Kidney (tissue), 14 donors: ENCODE results near the gene CBLB. TPM values are rescaled to one million over a fixed set of nuclear protein-coding genes. Genes with fewer than 3 reads are reported as not detected.

ENCODE experiments used
- DNase-seq, 5 donors: peaks; one replicate each; pipeline ENCODE4 v3.0.0-alpha.2; 2013 to 2020
- FAIRE-seq: peaks from 2 replicates; lab custom pipeline; 2012; peaks lifted over from hg19 to GRCh38; lab: Jason Lieb, UNC
- H3K27ac ChIP-seq, 2 donors: one replicate each; pipeline ENCODE4 v1.7.0; 2013; ENCODE audit warnings: low read depth in 2 of 2, low read length in 2 of 2, inconsistent platforms in 1 of 2
- H3K27me3 ChIP-seq: one replicate; pipeline ENCODE4 v1.7.1; 2013; ENCODE audit warnings: low read length, inconsistent platforms; ENCODE audit not compliant: control insufficient read depth, insufficient read depth
- H3K36me3 ChIP-seq, 3 donors: one replicate each; pipeline versions ENCODE4 v1.7.0 to v1.7.1; 2013; ENCODE audit warnings: low read length in 3 of 3, control low read depth in 1 of 3, inconsistent platforms in 1 of 3; ENCODE audit not compliant: insufficient read depth in 3 of 3, control insufficient read depth in 2 of 3
- H3K4me1 ChIP-seq, 3 donors: one replicate each; pipeline versions ENCODE4 v1.7.0 to v1.7.1; 2013; ENCODE audit warnings: low read length in 3 of 3, inconsistent platforms in 1 of 3, low read depth in 1 of 3; ENCODE audit not compliant: control insufficient read depth in 2 of 3, insufficient read depth in 2 of 3
- H3K4me3 ChIP-seq, 3 donors: one replicate each; pipeline versions ENCODE4 v1.7.0 to v1.8.1; 2013; ENCODE audit warnings: low read length in 3 of 3, control low read depth in 1 of 3, inconsistent platforms in 1 of 3
- H3K9ac ChIP-seq, 3 donors: one replicate each; pipeline versions ENCODE4 v1.7.0 to v1.7.1; 2013; ENCODE audit warnings: low read length in 3 of 3, control low read depth in 1 of 3, inconsistent platforms in 1 of 3
- H3K9me3 ChIP-seq, 3 donors: one replicate each; pipeline versions ENCODE4 v1.7.0 to v1.7.1; 2013; ENCODE audit warnings: low read length in 3 of 3, control low read depth in 1 of 3, inconsistent platforms in 1 of 3; ENCODE audit not compliant: control insufficient read depth in 2 of 3, insufficient read depth in 1 of 3
- CTCF ChIP-seq: IDR thresholded peaks from 3 replicates; pipeline ENCODE4 v1.5.1; 2012; ENCODE audit warnings: mild to moderate bottlenecking, moderate library complexity, borderline replicate concordance; ENCODE audit not compliant: insufficient read depth; ENCODE audit errors: extremely low read depth
- intact Hi-C: fragments of 100-400 bp; cut with DNase I; formaldehyde crosslinking; loops from one replicate; pipeline ENCODE4 v1.11.1; 2022
- polyA plus RNA-seq: library from polyadenylated mRNA; stranded (reverse); fragments of 350-450 nt; fragmentation: Illumina TruSeq; extraction: RNeasy Lipid Tissue Mini Kit (QIAGEN cat#74804); gene quantifications from one replicate; pipeline ENCODE4 v1.2.3, GENCODE V29; 2014; ENCODE audit warnings: low read depth, low replicate concordance; ENCODE audit not compliant: insufficient read depth
- total RNA-seq: library from RNA; stranded (reverse); fragmentation: NEBNext Ultra II Directional; extraction: Animal tissue kit (Norgen Biotek cat#: 25700); gene quantifications from one replicate; pipeline ENCODE4 v1.2.1, GENCODE V29; 2021
- donor health status: control.
- donor health status: control.
- donor health status: control.
- donor health status: control.
- donor health status: control.
- donor health status: DM: yes; HTN: yes; CAD: no.
- donor health status: Normal renal cell carcinoma (clear cell type).

Gene CBLB
- total and polyA plus RNA-seq, 2 donors from 2014 or later = 7.7 to 48.4 TPM

- H3K4me1 ChIP-seq = peaks cover 0 to 4% (median 3%) of the 10 kb centered on the region in 3 donors
- H3K4me3 ChIP-seq = no peak overlapping the region
- no peaks in the 10 kb centered on the region for H3K36me3 ChIP-seq
- DNase-seq (peak in 1 of 5 donors; percentile 39), FAIRE-seq (peak; percentile 84)
- H3K9ac ChIP-seq = no peak overlapping the region
- no peaks in the 10 kb centered on the region for H3K27me3 ChIP-seq
- no peak overlapping the region for H3K27ac ChIP-seq
- no peaks in the 10 kb centered on the region for H3K9me3 ChIP-seq
- TF ChIP-seq CTCF = no peak
- intact Hi-C loops = no loop called here
Observed at GRCh38 chr3:105829871-105830622, 38.8 kb downstream of the CBLB start.

- H3K9me3 ChIP-seq = no peaks in the 10 kb centered on the region
- DNase-seq (no peak), FAIRE-seq (no peak)
- intact Hi-C loops = no loop called here
- no peaks in the 10 kb centered on the region for H3K36me3 ChIP-seq
- H3K9ac ChIP-seq = no peak overlapping the region
- peaks cover 0 to 4% (median 0%) of the 10 kb centered on the region in 3 donors for H3K4me1 ChIP-seq
- H3K27ac ChIP-seq = no peak overlapping the region
- H3K27me3 ChIP-seq = no peaks in the 10 kb centered on the region
- H3K4me3 ChIP-seq = no peak overlapping the region
- no peak for TF ChIP-seq CTCF
Observed at GRCh38 chr3:105829229-105829628, 39.6 kb downstream of the CBLB start.

- intact Hi-C loops = no loop called here
- H3K27ac ChIP-seq = no peak overlapping the region
- DNase-seq (no peak), FAIRE-seq (no peak)
- no peaks in the 10 kb centered on the region for H3K27me3 ChIP-seq
- H3K4me1 ChIP-seq = peaks cover 0 to 4% (median 0%) of the 10 kb centered on the region in 3 donors
- H3K9ac ChIP-seq = no peak overlapping the region
- H3K9me3 ChIP-seq = no peaks in the 10 kb centered on the region
- no peaks in the 10 kb centered on the region for H3K36me3 ChIP-seq
- H3K4me3 ChIP-seq = no peak overlapping the region
- no peak for TF ChIP-seq CTCF
Observed at GRCh38 chr3:105828703-105829102, 40.1 kb downstream of the CBLB start.
